ENCODE data around the gene PLA2G2E.
A peak's percentile ranks its signal among the peaks of the same experiment; 100 is the strongest.
"Not testable (repeated sequence)": the region's sequence is repeated elsewhere in the genome, so short reads cannot be mapped to it uniquely, and the experiment has no call there.

PLA2G2E gene

DNA sequence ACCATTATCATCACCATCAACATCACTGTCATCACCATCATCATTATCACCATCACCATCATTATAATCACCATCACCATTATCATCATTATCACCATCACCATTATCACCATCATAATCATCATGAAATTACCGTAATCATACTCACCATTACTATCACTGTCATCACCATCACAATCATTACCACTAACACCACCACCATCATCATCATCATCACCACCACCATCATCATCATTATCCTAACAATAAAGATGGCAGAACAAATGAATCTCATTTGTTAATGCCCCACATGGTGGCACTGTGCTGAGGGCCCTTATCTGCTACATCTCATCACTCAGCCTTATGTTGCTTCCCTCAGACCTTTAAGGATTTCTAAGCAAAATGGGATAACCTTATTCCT is 9.4 kb upstream of the PLA2G2E start:
- DNase-seq = no peak

GRCh38 chr1:19927130-19927421 is 3.7 kb upstream of the PLA2G2E start:
- DNase-seq = not testable (repeated sequence)

DNA sequence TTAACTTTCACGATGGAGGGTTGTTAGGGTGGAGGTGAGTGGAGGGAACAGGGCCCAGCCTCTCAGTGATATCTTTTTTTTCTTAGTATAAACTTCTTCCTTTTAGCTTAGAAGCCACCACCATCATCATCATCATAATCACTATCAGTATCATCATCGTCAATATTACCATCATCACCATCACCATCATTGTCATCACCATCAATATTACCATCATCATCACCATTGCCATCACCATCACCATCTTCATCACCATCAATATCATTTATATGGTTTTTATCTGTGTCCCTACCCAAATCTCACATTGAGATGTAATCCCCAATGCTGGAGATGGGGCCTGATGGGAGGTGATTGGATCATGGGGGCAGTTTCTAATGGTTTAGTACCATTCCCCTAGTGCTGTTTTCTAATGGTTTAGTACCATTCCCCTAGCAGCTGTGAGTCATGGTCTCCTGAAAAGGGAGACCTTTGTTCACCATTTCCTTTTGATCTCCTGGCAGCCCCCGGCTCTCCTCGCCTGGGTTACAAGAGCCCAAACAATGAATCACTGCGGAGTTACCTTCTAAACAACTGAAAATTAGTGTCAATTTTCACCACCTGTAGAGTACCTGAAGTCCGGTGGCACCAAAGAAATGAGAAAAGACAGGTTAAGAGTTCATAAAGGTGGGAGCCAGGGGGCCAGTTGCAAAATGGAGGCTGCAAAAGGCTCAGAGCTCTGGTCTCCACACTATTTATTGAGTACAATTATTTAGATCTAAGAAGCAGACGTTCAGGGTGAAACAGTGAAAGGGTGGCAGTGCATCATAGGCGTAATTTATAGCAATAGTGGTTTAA is 3.1 kb upstream of the PLA2G2E start:
- DNase-seq = no peak

GRCh38 chr1:19925342-19926070 is 2.1 kb upstream of the PLA2G2E start:
- no peak for DNase-seq

- DNase-seq = no peak
Measured at GRCh38 chr1:19923953-19924346, 533 bp upstream of the PLA2G2E start.

GRCh38 chr1:19922015-19922688 is 1.3 kb downstream of the PLA2G2E start:
- DNase-seq = no peak

GRCh38 chr1:19921310-19921709 is 2.1 kb downstream of the PLA2G2E start:
- DNase-seq = no peak

- no peak for DNase-seq
Measured at GRCh38 chr1:19920132-19920710, 3.2 kb downstream of the PLA2G2E start.

GRCh38 chr1:19918057-19918456 is 5.4 kb downstream of the PLA2G2E start:
- DNase-seq = peak in 47 of 51 donors; percentile 9 to 86 (median 46)

- no peak for DNase-seq
Measured at GRCh38 chr1:19910650-19911049, 12.8 kb downstream of the PLA2G2E start.

GRCh38 chr1:19909971-19910370 is 13.4 kb downstream of the PLA2G2E start:
- DNase-seq = no peak

- no peak for DNase-seq
Measured at GRCh38 chr1:19909392-19909791, 14.0 kb downstream of the PLA2G2E start.

DNA sequence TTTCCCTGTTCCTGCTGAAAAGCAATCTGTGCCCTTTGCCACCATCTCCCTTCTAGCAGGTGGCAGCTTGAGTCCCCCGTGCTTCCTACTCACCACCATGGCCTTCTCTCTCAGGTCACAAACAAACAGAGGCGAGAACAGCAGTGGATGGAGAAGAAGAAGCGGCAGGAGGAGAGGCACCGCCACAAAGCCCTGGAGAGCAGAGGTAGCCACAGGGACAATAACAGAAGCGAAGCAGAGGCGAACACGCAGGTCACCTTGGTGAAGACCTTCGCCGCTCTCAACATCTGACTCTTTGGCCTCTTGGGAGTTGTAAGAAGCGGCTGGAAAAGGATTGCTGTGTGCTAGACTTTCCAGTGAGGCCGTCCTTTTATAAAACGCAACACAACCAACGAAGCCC is 16.0 kb downstream of the PLA2G2E start:
- DNase-seq = no peak

GRCh38 chr1:19903621-19904020 is 19.8 kb downstream of the PLA2G2E start:
- DNase-seq = no peak

- no peak for DNase-seq
Measured at GRCh38 chr1:19901653-19902052, 21.8 kb downstream of the PLA2G2E start.

DNA sequence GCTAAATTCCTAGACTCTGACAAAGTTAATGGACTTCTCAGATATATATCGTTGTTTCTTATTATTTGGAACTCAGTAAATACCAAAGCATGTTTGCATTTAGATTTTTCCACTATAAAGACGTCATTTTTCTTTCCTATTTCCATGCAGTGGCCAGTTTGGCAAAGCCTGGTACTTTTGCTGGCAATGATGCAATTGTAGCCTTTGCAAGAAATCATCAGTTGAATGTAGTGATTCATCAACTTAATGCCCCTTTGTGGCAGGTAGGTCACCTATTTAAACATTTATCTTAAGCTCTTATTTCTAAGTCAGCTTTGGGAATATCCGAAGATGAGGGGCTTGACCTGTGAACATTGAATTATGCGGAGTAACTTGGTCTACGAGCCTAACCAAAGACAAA is 29.2 kb downstream of the PLA2G2E start:
- DNase-seq = no peak

- no peak for DNase-seq
Measured at GRCh38 chr1:19893687-19894086, 29.7 kb downstream of the PLA2G2E start.

DNA sequence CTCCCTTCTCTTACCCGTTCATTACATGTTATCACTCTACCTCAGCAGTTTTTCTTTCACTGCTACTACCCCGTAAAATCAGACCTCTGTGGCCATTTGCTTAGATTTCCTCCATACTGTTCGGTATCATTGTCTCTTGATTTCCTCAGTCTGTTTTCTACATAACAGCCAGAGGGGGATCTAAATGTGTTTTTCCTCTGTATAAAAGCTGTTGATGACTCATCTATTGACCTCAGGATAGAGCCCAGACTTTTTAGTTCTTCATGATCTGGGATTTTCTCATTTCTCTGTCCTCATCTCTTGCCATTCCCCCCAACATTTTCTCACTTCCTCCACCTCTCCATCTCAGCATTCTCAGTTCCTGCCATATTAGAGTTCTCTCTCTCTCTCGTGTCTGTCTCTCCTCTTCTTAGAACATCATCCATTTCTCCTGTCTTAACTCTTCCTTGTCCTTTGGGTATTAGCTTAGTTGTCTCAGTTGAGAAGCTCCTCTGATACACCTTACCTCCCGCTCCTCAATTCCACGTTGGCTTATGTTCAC is 30.7 kb downstream of the PLA2G2E start:
- no peak for DNase-seq

DNA sequence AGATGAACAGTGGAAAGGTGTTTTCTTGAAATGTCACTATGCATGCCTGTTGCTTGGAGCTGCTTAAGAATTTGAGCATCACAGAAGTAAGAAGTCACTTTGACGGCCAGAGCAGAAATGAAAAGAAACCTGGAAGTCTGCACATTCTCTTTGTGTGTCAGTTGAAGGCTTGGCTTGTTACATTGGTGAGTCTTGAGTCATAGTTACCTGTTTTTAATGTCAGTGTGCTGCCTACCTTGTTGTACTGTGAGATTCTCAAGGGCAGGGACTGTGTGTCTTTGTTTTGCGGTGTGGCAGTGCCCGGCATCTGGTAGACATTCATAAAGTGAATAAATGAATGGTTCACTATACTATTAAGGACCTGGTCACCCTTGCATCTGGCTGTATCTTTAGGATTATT is 31.3 kb downstream of the PLA2G2E start:
- no peak for DNase-seq

- DNase-seq = no peak
Measured at GRCh38 chr1:19889656-19890055, 33.8 kb downstream of the PLA2G2E start.

DNA sequence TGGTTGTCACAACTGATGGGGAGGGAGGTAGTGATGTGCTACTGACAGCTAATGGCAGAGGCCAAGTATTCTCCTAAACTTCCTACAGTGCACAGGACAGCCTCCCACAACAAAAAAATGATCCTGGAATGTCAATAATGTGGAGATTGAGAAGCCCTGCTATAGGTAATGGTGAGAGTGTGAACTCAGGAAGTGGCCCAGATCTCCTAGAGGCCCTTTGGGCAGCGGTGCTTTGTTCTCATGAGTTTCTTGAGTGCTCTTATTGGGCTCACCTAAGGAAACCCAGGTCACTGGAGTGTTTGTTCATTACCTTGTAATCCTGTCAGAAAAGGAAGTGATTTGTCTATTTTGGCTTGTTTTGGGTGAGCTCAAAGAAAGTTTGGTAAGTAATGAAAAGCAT is 35.3 kb downstream of the PLA2G2E start:
- DNase-seq = no peak

DNA sequence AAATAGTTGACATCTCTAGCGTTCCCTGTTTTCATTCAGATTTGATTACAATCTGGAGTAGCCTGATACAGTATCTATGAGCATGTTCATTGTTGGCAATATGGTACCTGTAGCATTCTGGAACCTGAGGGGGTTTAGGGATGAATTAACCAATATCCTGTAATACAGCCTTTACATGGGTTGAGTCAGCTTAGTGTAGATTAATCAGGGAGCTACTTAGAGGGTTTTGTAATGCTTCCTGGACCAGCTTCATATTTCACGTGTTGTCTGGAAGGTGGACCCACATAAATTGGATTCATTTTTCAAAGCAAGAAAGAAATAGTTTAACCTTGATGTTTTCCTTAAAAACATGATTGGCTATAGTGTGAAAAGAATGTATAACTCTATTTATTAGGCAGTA is 37.6 kb downstream of the PLA2G2E start:
- DNase-seq = no peak

Data from hypothalamus (tissue), 51 donors.